ENCODE data around the gene ZBTB4. TPM values are rescaled to one million over a fixed set of nuclear protein-coding genes. Genes with fewer than 3 reads are reported as not detected.

ZBTB4 gene
- polyA plus RNA-seq, 1 donor from 2014 or later, result 8.0 TPM

DNA sequence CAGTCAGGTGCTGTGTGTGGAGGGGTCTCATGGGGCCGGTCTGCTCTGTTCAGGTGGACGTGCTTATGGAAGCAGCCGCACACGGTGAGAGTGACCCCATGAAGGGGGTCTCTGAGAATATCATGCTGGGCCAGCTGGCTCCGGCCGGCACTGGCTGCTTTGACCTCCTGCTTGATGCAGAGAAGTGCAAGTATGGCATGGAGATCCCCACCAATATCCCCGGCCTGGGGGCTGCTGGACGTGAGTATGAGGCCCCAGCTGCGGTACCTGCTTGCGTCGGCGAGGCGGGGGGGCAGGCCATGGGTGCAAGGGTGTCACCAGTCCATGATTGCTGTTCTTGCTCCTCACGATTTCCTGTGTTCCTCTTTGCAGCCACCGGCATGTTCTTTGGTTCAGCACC is 32.7 kb upstream of the ZBTB4 start:
- Histone ChIP-seq H3K27ac (ENCODE audit: low read length) (no peak overlapping the region), H3K4me2 (ENCODE audit: low read length) (no peak overlapping the region), H3K9ac (ENCODE audit: low read length) (no peak overlapping the region), H4K20me1 (ENCODE audit: insufficient read depth) (no peaks in the 10 kb centered on the region), H3K36me3 (ENCODE audit: insufficient read depth, low read length) (no peaks in the 10 kb centered on the region), H3K4me3 (ENCODE audit: low read length) (no peak overlapping the region), H3K79me2 (replicated peaks; ENCODE audit: insufficient read depth, low read length) (no peaks in the 10 kb centered on the region), H3K27me3 (ENCODE audit: insufficient read depth, low read depth, low read length) (no peaks in the 10 kb centered on the region), H3K9me2 (ENCODE audit: insufficient read depth, low read length) (no peaks in the 10 kb centered on the region), H3K9me3 (ENCODE audit: low read length) (no peaks in the 10 kb centered on the region), H2AFZ (ENCODE audit: low read depth, low read length) (no peak overlapping the region), H3F3A (ENCODE audit: insufficient read depth, low read length, poor library complexity, severe bottlenecking) (no peaks in the 10 kb centered on the region)
- TF ChIP-seq SMC3 (conservative IDR thresholded peaks at IDR 0.05; ENCODE audit: poor library complexity) (no peak), POLR2AphosphoS5 (IDR thresholded peaks at IDR 0.05) (no peak)
- TF ChIP-seq, protein P1, sequence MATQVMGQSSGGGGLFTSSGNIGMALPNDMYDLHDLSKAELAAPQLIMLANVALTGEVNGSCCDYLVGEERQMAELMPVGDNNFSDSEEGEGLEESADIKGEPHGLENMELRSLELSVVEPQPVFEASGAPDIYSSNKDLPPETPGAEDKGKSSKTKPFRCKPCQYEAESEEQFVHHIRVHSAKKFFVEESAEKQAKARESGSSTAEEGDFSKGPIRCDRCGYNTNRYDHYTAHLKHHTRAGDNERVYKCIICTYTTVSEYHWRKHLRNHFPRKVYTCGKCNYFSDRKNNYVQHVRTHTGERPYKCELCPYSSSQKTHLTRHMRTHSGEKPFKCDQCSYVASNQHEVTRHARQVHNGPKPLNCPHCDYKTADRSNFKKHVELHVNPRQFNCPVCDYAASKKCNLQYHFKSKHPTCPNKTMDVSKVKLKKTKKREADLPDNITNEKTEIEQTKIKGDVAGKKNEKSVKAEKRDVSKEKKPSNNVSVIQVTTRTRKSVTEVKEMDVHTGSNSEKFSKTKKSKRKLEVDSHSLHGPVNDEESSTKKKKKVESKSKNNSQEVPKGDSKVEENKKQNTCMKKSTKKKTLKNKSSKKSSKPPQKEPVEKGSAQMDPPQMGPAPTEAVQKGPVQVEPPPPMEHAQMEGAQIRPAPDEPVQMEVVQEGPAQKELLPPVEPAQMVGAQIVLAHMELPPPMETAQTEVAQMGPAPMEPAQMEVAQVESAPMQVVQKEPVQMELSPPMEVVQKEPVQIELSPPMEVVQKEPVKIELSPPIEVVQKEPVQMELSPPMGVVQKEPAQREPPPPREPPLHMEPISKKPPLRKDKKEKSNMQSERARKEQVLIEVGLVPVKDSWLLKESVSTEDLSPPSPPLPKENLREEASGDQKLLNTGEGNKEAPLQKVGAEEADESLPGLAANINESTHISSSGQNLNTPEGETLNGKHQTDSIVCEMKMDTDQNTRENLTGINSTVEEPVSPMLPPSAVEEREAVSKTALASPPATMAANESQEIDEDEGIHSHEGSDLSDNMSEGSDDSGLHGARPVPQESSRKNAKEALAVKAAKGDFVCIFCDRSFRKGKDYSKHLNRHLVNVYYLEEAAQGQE (IDR thresholded peaks at IDR 0.05; ENCODE audit: borderline replicate concordance), result no peak

DNA sequence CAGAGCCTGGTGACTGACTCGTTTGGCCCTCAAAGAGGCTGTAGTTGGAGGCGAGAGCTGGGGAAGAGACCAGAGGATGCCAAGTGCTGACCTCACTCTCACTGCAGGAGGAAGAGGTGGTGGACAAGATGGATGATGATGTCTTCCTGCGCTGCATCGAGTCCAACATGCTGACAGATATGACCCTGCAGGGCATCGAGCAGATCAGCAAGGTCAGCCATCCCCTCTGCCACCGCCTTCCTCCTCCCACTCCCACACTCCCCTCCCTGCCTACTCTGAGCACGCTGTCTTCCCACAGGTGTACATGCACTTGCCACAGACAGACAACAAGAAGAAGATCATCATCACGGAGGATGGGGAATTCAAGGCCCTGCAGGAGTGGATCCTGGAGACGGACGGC is 31.7 kb upstream of the ZBTB4 start:
- no peaks in the 10 kb centered on the region for H3K36me3 ChIP-seq (ENCODE audit: insufficient read depth, low read length)
- H3K27ac ChIP-seq (ENCODE audit: low read length), result no peak overlapping the region
- no peak for TF ChIP-seq TAF1 (IDR thresholded peaks at IDR 0.05; ENCODE audit: low read depth)
- TF ChIP-seq EZH2 (IDR thresholded peaks at IDR 0.05; ENCODE audit: borderline replicate concordance, insufficient read depth, low read length, poor library complexity, severe bottlenecking), result no peak
- TF ChIP-seq, protein P1 (IDR thresholded peaks at IDR 0.05; ENCODE audit: borderline replicate concordance), result no peak
- no peaks in the 10 kb centered on the region for H4K20me1 ChIP-seq (ENCODE audit: insufficient read depth)
- H3K4me2 ChIP-seq (ENCODE audit: low read length), result no peak overlapping the region
- H3K9ac ChIP-seq (ENCODE audit: low read length), result no peak overlapping the region
- no peaks in the 10 kb centered on the region for H3F3A ChIP-seq (ENCODE audit: insufficient read depth, low read length, poor library complexity, severe bottlenecking)
- no peaks in the 10 kb centered on the region for H3K9me2 ChIP-seq (ENCODE audit: insufficient read depth, low read length)
- no peak overlapping the region for H3K4me3 ChIP-seq (ENCODE audit: low read length)
- H3K27me3 ChIP-seq (ENCODE audit: insufficient read depth, low read depth, low read length), result no peaks in the 10 kb centered on the region
- H2AFZ ChIP-seq (ENCODE audit: low read depth, low read length), result no peak overlapping the region
- no peaks in the 10 kb centered on the region for H3K9me3 ChIP-seq (ENCODE audit: low read length)
- H3K79me2 ChIP-seq (replicated peaks; ENCODE audit: insufficient read depth, low read length), result no peaks in the 10 kb centered on the region

DNA sequence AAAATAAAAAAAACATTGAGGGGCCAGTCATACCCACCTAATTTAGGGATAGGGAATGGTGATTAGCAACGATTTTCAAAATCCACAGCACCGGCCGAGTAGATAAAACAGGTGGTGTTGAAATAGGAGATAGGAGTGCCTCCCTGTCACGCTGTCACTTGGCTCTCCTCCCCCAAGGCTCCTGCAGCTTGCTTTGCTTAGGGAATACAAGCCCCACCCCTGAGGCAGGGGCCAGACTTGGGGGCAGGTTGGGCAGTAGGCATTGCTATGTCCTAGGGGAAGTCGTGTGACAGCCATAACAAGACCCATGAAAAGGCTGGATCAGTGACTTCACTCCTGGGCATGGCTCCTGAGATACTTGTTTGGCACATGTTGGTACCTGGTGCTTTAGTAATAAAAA is 30.5 kb upstream of the ZBTB4 start:
- no peaks in the 10 kb centered on the region for H3K9me2 ChIP-seq (ENCODE audit: insufficient read depth, low read length)
- no peaks in the 10 kb centered on the region for H3K79me2 ChIP-seq (replicated peaks; ENCODE audit: insufficient read depth, low read length)
- no peaks in the 10 kb centered on the region for H3K9me3 ChIP-seq (ENCODE audit: low read length)
- H4K20me1 ChIP-seq (ENCODE audit: insufficient read depth), result no peaks in the 10 kb centered on the region
- no peaks in the 10 kb centered on the region for H3F3A ChIP-seq (ENCODE audit: insufficient read depth, low read length, poor library complexity, severe bottlenecking)
- H2AFZ ChIP-seq (ENCODE audit: low read depth, low read length), result no peak overlapping the region
- no peaks in the 10 kb centered on the region for H3K36me3 ChIP-seq (ENCODE audit: insufficient read depth, low read length)
- H3K4me2 ChIP-seq (ENCODE audit: low read length), result no peak overlapping the region
- no peak overlapping the region for H3K4me3 ChIP-seq (ENCODE audit: low read length)
- H3K27me3 ChIP-seq (ENCODE audit: insufficient read depth, low read depth, low read length), result no peaks in the 10 kb centered on the region
- TF ChIP-seq, protein P1 (IDR thresholded peaks at IDR 0.05; ENCODE audit: borderline replicate concordance), result no peak
- TF ChIP-seq MXI1 (conservative IDR thresholded peaks at IDR 0.05; ENCODE audit: poor library complexity, severe bottlenecking) (no peak), EZH2 (IDR thresholded peaks at IDR 0.05; ENCODE audit: borderline replicate concordance, insufficient read depth, low read length, poor library complexity, severe bottlenecking) (no peak), RAD21 (conservative IDR thresholded peaks at IDR 0.05) (no peak), POLR2AphosphoS5 (IDR thresholded peaks at IDR 0.05) (no peak)
- TF ChIP-seq, protein P2, sequence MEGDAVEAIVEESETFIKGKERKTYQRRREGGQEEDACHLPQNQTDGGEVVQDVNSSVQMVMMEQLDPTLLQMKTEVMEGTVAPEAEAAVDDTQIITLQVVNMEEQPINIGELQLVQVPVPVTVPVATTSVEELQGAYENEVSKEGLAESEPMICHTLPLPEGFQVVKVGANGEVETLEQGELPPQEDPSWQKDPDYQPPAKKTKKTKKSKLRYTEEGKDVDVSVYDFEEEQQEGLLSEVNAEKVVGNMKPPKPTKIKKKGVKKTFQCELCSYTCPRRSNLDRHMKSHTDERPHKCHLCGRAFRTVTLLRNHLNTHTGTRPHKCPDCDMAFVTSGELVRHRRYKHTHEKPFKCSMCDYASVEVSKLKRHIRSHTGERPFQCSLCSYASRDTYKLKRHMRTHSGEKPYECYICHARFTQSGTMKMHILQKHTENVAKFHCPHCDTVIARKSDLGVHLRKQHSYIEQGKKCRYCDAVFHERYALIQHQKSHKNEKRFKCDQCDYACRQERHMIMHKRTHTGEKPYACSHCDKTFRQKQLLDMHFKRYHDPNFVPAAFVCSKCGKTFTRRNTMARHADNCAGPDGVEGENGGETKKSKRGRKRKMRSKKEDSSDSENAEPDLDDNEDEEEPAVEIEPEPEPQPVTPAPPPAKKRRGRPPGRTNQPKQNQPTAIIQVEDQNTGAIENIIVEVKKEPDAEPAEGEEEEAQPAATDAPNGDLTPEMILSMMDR (IDR thresholded peaks at IDR 0.05; ENCODE audit: poor library complexity, severe bottlenecking), result no peak
- H3K9ac ChIP-seq (ENCODE audit: low read length), result no peak overlapping the region
- H3K27ac ChIP-seq (ENCODE audit: low read length), result no peak overlapping the region

Data from neural cell (in vitro differentiated cells).